ENCODE results near the gene XKR3. TPM values are rescaled to one million over a fixed set of nuclear protein-coding genes. Genes with fewer than 3 reads are reported as not detected.

Gene XKR3
- total RNA-seq, 4 donors from 2014 or later, result not detected

DNA sequence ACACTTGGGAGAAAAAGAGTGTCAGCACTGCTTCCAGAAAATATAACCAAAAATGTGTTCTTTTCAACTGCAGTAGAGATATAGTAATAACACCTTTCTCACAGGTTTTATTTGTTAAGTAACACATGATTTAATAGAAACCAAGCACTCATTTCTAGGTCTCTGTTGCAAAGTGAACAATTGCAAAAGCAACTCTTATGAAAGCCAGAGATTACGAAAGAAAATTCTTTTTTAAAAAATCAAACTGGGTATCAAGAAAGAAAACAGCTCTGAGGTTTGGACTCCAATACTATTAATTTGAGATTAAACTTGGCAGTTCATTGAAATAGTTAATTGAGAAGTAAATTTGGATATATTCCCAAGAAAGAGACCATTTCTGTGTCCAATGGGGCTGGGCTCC is 9.8 kb upstream of the XKR3 start:
- Histone ChIP-seq H3K27me3 (no peaks in the 10 kb centered on the region), H3K27ac (no peak overlapping the region), H3K36me3 (no peaks in the 10 kb centered on the region), H3K4me3 (no peak overlapping the region), H3K4me1 (no peaks in the 10 kb centered on the region), H3K9me3 (no peaks in the 10 kb centered on the region)
- intact Hi-C loops (cut with DNase I), result no loop called here
- DNase-seq, result no peak
- 73 to 83% methylated on average over 1 of the region's 1 CpG for WGBS, 2 donors
- TF ChIP-seq, protein P1, sequence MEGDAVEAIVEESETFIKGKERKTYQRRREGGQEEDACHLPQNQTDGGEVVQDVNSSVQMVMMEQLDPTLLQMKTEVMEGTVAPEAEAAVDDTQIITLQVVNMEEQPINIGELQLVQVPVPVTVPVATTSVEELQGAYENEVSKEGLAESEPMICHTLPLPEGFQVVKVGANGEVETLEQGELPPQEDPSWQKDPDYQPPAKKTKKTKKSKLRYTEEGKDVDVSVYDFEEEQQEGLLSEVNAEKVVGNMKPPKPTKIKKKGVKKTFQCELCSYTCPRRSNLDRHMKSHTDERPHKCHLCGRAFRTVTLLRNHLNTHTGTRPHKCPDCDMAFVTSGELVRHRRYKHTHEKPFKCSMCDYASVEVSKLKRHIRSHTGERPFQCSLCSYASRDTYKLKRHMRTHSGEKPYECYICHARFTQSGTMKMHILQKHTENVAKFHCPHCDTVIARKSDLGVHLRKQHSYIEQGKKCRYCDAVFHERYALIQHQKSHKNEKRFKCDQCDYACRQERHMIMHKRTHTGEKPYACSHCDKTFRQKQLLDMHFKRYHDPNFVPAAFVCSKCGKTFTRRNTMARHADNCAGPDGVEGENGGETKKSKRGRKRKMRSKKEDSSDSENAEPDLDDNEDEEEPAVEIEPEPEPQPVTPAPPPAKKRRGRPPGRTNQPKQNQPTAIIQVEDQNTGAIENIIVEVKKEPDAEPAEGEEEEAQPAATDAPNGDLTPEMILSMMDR (IDR thresholded peaks at IDR 0.05), result no peak
- no peak for TF ChIP-seq POLR2A (IDR thresholded peaks at IDR 0.05)

DNA sequence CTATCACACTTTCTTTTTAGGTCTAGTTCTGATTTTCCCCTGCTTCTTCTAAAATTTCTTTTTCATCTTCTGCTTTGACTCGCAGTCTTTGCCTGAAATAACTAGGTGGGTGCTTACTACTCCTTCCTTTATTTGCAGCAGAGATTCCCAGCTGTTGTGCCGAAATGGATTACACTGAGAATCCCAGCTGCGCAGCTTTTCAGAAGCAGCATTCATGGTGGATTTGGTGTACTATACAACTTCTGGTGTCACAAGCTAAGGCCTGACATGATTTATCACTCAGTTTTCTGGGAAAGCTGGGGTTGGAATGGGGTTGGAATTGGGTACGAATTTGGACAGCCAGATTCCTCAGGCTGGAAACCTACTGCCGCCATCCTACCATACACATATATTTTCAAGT is 6.0 kb upstream of the XKR3 start:
- 75 to 79% methylated on average over 5 of the region's 5 CpGs for WGBS, 2 donors
- Histone ChIP-seq H3K36me3 (no peaks in the 10 kb centered on the region), H3K27ac (no peak overlapping the region), H3K4me1 (no peaks in the 10 kb centered on the region), H3K9me3 (no peaks in the 10 kb centered on the region), H3K4me3 (no peak overlapping the region), H3K27me3 (no peaks in the 10 kb centered on the region)
- intact Hi-C loops (cut with DNase I), result no loop called here
- no peak for DNase-seq
- TF ChIP-seq, protein P1 (IDR thresholded peaks at IDR 0.05), result no peak
- TF ChIP-seq POLR2A (IDR thresholded peaks at IDR 0.05), result no peak

GRCh38 chr22:16829985-16830384 is 4.8 kb upstream of the XKR3 start:
- TF ChIP-seq, protein P1 (IDR thresholded peaks at IDR 0.05), result no peak
- no peak for TF ChIP-seq POLR2A (IDR thresholded peaks at IDR 0.05)
- Histone ChIP-seq H3K9me3 (no peaks in the 10 kb centered on the region), H3K27me3 (no peaks in the 10 kb centered on the region), H3K4me1 (no peaks in the 10 kb centered on the region), H3K27ac (no peak overlapping the region), H3K36me3 (no peaks in the 10 kb centered on the region), H3K4me3 (no peak overlapping the region)
- intact Hi-C loops (cut with DNase I), result no loop called here
- no peak for DNase-seq
- WGBS, 2 donors, result 68 to 84% methylated on average over 3 of the region's 3 CpGs

DNA sequence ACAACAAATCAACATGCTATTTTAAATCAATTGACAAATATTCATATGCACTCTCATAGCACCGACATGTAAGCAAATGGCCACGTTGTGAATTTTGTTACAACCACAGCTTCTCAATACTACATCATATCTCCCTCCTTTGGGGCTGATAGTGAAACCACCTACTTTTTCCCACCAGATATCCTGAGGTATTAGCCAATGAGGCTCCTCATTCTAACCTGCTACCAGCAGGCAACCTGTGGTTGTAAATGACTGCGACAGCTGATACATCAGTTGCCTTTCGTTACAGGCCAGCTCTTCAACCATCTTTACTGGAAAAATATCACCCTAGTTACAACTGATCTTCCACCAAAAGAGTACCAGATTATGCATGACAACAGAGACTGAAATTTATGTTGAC is 3.7 kb upstream of the XKR3 start:
- H3K9me3 ChIP-seq, result no peaks in the 10 kb centered on the region
- WGBS, 2 donors, result 74 to 77% methylated on average over 4 of the region's 4 CpGs
- no peak overlapping the region for H3K27ac ChIP-seq
- DNase-seq, result no peak
- H3K4me1 ChIP-seq, result no peaks in the 10 kb centered on the region
- H3K4me3 ChIP-seq, result no peak overlapping the region
- no peaks in the 10 kb centered on the region for H3K36me3 ChIP-seq
- no peaks in the 10 kb centered on the region for H3K27me3 ChIP-seq
- intact Hi-C loops (cut with DNase I), result no loop called here
- TF ChIP-seq, protein P1 (IDR thresholded peaks at IDR 0.05), result no peak
- no peak for TF ChIP-seq POLR2A (IDR thresholded peaks at IDR 0.05)

DNA sequence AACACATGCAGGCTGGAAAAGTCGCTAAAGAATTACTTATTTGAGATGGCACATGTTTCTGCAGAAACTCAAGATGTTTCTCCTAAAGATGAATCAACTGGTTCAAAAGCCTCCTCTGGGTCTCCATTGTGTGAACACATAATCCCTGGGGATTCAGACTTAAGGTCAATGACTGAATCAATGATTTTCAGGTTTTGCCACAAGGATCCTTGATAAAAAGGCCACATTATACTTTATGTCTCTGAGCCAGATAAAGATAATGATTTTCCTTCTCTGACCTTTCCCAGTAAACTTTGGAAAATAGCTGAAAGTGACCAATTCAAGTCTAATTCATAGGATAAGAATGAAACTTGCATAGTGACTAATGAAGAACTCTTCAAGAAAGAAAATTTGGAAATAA is 2.3 kb upstream of the XKR3 start:
- intact Hi-C loops (cut with DNase I), result no loop called here

More for the DNA sequence above, 2.3 kb upstream of the XKR3 start:
- no peak overlapping the region for H3K4me3 ChIP-seq
- DNase-seq, result no peak
- 80 to 86% methylated on average over 1 of the region's 1 CpG for WGBS, 2 donors
- H3K27me3 ChIP-seq, result no peaks in the 10 kb centered on the region
- TF ChIP-seq, protein P1 (IDR thresholded peaks at IDR 0.05), result no peak
- TF ChIP-seq POLR2A (IDR thresholded peaks at IDR 0.05), result no peak
- H3K9me3 ChIP-seq, result no peaks in the 10 kb centered on the region
- H3K27ac ChIP-seq, result no peak overlapping the region
- no peaks in the 10 kb centered on the region for H3K4me1 ChIP-seq
- H3K36me3 ChIP-seq, result no peaks in the 10 kb centered on the region

Measured in esophagus squamous epithelium (tissue), 5 donors.